Endothelial cell of umbilical vein (primary cell): Measurements from ENCODE around the gene RTN4IP1. TPM values are rescaled to one million over a fixed set of nuclear protein-coding genes. Genes with fewer than 3 reads are reported as not detected.

Source experiments
- BruUV-seq: library from RNA; stranded (reverse); fragments of 400-500 nt; replicated peaks from 2 replicates; lab custom pipeline; 2021; lab: Mats Ljungman, UMichigan
- CTCF ChIA-PET: fragments of 300-600, 350-600 bp; sonication (Branson Sonifier 250); formaldehyde crosslinking; loops from one replicate; lab custom pipeline; 2021; ENCODE audit warnings: antibody characterized with exemption, inconsistent platforms; lab: Charles Lee
- POLR2A ChIA-PET: fragments of 300-600, 350-600 bp; sonication (Branson Sonifier 250); formaldehyde crosslinking; loops from one replicate; lab custom pipeline; 2021; ENCODE audit warnings: antibody characterized with exemption, inconsistent platforms; lab: Charles Lee
- DNase-seq: peaks from one replicate; pipeline ENCODE4 v3.0.0-alpha.2; 2011; ENCODE audit warnings: low read depth, low spot score
- FAIRE-seq: peaks from 2 replicates; lab custom pipeline; 2011; peaks lifted over from hg19 to GRCh38; lab: Jason Lieb, UNC
- H2AFZ ChIP-seq: 2 replicates; pipeline ENCODE4 v1.6.0; 2012; ENCODE audit warnings: low read depth, low read length, control low read depth, inconsistent platforms
- H3K27ac ChIP-seq: 2 replicates; pipeline ENCODE4 v1.5.1; 2011; ENCODE audit warnings: low read depth, mild to moderate bottlenecking, control low read depth, low read length, moderate library complexity; ENCODE audit not compliant: insufficient read depth
- H3K27me3 ChIP-seq, 2 experiments: 2 replicates each; pipeline versions ENCODE4 v1.6.0 to v1.6.1; 2011; ENCODE audit warnings: low read length in 2 of 2, mixed read lengths in 1 of 2; ENCODE audit not compliant: control insufficient read depth in 2 of 2, insufficient read depth in 2 of 2
- H3K36me3 ChIP-seq, 2 experiments: 2 replicates in 1 of 2; 3 replicates in 1 of 2; pipeline ENCODE4 v1.5.1; 2011; ENCODE audit warnings: low read length in 2 of 2, mild to moderate bottlenecking in 1 of 2, moderate library complexity in 1 of 2; ENCODE audit not compliant: control insufficient read depth in 2 of 2, insufficient read depth in 2 of 2; ENCODE audit errors: extremely low read depth in 1 of 2
- H3K4me1 ChIP-seq: 3 replicates; pipeline ENCODE4 v1.5.1; 2011; ENCODE audit warnings: mild to moderate bottlenecking, low read length; ENCODE audit not compliant: control insufficient read depth, insufficient read depth; ENCODE audit errors: extremely low read depth
- H3K4me2 ChIP-seq: 2 replicates; pipeline ENCODE4 v1.6.1; 2011; ENCODE audit warnings: low read length, control low read depth, mixed read lengths; ENCODE audit not compliant: insufficient read depth
- H3K4me3 ChIP-seq, 3 experiments: fragments of 200-600 bp in 1 of 3; sonication (generic), shearing (Covaris generic) in 1 of 3; replicated peaks in 1 of 3; 2 replicates each; pipeline ENCODE4 v1.5.1; 2011 to 2016; ENCODE audit warnings: control low read depth in 3 of 3, low read length in 3 of 3, mild to moderate bottlenecking in 2 of 3, inconsistent platforms in 1 of 3, low read depth in 1 of 3, moderate library complexity in 1 of 3; ENCODE audit not compliant: insufficient read depth in 1 of 3
- H3K79me2 ChIP-seq: 2 replicates; pipeline ENCODE4 v1.6.0; 2012; ENCODE audit warnings: low read length, inconsistent platforms; ENCODE audit not compliant: control insufficient read depth, insufficient read depth
- H3K9ac ChIP-seq: replicated peaks from 2 replicates; pipeline ENCODE3; 2011; ENCODE audit warnings: low read length, control low read depth; ENCODE audit not compliant: insufficient read depth; ENCODE audit errors: extremely low read depth
- H3K9me1 ChIP-seq: replicated peaks from 3 replicates; pipeline ENCODE4 v1.6.0; 2011; ENCODE audit warnings: mild to moderate bottlenecking, low read length; ENCODE audit not compliant: control insufficient read depth, insufficient read depth; ENCODE audit errors: extremely low read depth
- H3K9me3 ChIP-seq: replicated peaks from 2 replicates; pipeline ENCODE4 v1.5.1; 2012; ENCODE audit warnings: low read length, inconsistent platforms; ENCODE audit not compliant: control insufficient read depth, insufficient read depth
- H4K20me1 ChIP-seq: replicated peaks from 2 replicates; pipeline ENCODE3; 2011; ENCODE audit warnings: mild to moderate bottlenecking, low read length; ENCODE audit not compliant: control insufficient read depth, insufficient read depth; ENCODE audit errors: extremely low read depth
- EZH2 ChIP-seq: IDR thresholded peaks from 2 replicates; pipeline ENCODE4 v1.6.1; 2012; ENCODE audit warnings: borderline replicate concordance, low read depth, mild to moderate bottlenecking, moderate library complexity, low read length, inconsistent platforms; ENCODE audit not compliant: severe bottlenecking
- FOS ChIP-seq: IDR thresholded peaks from 2 replicates; pipeline ENCODE4 v1.6.1; 2011; ENCODE audit warnings: mild to moderate bottlenecking, low read length, moderate library complexity, borderline replicate concordance; ENCODE audit not compliant: insufficient read depth
- GATA2 ChIP-seq: IDR thresholded peaks from 2 replicates; pipeline ENCODE4 v1.7.0; 2011; ENCODE audit warnings: low read depth, mild to moderate bottlenecking, moderate library complexity, mixed read lengths, low read length; ENCODE audit not compliant: insufficient read length, insufficient read depth
- JUN ChIP-seq: IDR thresholded peaks from 2 replicates; pipeline ENCODE4 v1.6.1; 2011; ENCODE audit warnings: borderline replicate concordance, low read depth; ENCODE audit not compliant: insufficient read length, insufficient read depth
- MYC ChIP-seq: IDR thresholded peaks from one replicate; pipeline ENCODE4 v1.6.1; 2011; ENCODE audit warnings: mild to moderate bottlenecking, low read depth, low read length
- POLR2A ChIP-seq: IDR thresholded peaks from 2 replicates; pipeline ENCODE4 v1.6.1; 2012; ENCODE audit warnings: low read depth, mild to moderate bottlenecking, control low read depth, low read length
- POLR2AphosphoS5 ChIP-seq: IDR thresholded peaks from 2 replicates; pipeline ENCODE4 v1.6.1; 2012; ENCODE audit warnings: low read depth, mild to moderate bottlenecking, control low read depth, low read length, moderate library complexity; ENCODE audit not compliant: insufficient read depth
- dilution Hi-C: fragments of 300-500 bp; cut with MboI; formaldehyde crosslinking; loops from one replicate; pipeline ENCODE4 v1.15.0; 2019; ENCODE audit warnings: low sequenced_read_pairs; ENCODE audit not compliant: extremely low pct_ligation_motif_present
- intact Hi-C: fragments of 100-400 bp; cut with micrococcal nuclease; formaldehyde crosslinking; loops from one replicate; pipeline ENCODE4 v1.10.0; 2022
- polyA plus RNA-seq, 4 experiments: library from polyadenylated mRNA; depleted of rRNA in 3 of 4; stranded (reverse) in 3 of 4; unstranded in 1 of 4; fragments of >200 nt; gene quantifications; 2 replicates each; pipeline versions ENCODE4 v1.2.1 to v1.2.3, GENCODE V29; 2011 to 2012; ENCODE audit warnings: missing spikeins in 1 of 4
- total RNA-seq: library from RNA; stranded (reverse); gene quantifications from 2 replicates; pipeline ENCODE4 v1.2.3, GENCODE V29; 2021
- TF ChIP-seq, protein P1 (sequence below), 2 donors: IDR thresholded peaks; 1 replicate in 1 of 2; 2 replicates in 1 of 2; pipeline ENCODE4 v1.5.1; 2011; ENCODE audit warnings: low read length in 2 of 2, mild to moderate bottlenecking in 2 of 2, moderate library complexity in 2 of 2, control low read depth in 1 of 2, inconsistent platforms in 1 of 2, low read depth in 1 of 2; ENCODE audit not compliant: insufficient read depth in 1 of 2; ENCODE audit errors: extremely low read depth in 1 of 2
- TF ChIP-seq, protein P2 (sequence below): IDR thresholded peaks from 2 replicates; pipeline ENCODE4 v1.6.1; 2011; ENCODE audit not compliant: insufficient read depth, insufficient read length

The RTN4IP1 gene
- total and polyA plus RNA-seq, 2 donors (not counting 3 experiments of a cell fraction or from before 2014, with no cell fraction given) = 3.9 to 5.4 TPM

DNA sequence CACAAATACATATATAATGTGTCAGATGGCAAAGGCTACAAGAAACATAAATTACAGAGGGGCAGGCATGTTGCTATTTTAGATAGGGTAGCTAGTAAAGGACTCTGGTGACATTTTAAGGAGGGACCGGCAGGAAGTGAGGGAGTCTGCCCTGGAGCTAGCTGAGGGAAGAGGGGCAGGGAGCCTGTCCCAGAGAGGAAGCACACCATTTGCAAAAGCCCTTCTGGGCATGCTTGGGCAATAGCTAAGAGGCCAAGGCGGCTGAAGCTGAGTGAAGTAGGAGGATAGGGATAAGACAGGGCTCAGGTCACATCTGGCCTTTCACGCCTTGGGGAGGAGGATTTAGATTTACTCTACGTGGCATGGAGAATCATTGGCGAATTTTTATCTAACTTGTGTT is 96.2 kb downstream of the RTN4IP1 start:
- no peak overlapping the region for H3K4me3 ChIP-seq
- no peak overlapping the region for H3K27ac ChIP-seq
- H3K9me1 ChIP-seq = no peaks in the 10 kb centered on the region
- no peaks in the 10 kb centered on the region for H3K9me3 ChIP-seq
- dilution Hi-C loops = no loop called here
- H4K20me1 ChIP-seq = no peaks in the 10 kb centered on the region
- H3K36me3 ChIP-seq = no peaks in the 10 kb centered on the region
- no peak overlapping the region for H3K4me2 ChIP-seq
- no peak overlapping the region for H2AFZ ChIP-seq
- no peak for DNase-seq
- TF ChIP-seq, protein P1, sequence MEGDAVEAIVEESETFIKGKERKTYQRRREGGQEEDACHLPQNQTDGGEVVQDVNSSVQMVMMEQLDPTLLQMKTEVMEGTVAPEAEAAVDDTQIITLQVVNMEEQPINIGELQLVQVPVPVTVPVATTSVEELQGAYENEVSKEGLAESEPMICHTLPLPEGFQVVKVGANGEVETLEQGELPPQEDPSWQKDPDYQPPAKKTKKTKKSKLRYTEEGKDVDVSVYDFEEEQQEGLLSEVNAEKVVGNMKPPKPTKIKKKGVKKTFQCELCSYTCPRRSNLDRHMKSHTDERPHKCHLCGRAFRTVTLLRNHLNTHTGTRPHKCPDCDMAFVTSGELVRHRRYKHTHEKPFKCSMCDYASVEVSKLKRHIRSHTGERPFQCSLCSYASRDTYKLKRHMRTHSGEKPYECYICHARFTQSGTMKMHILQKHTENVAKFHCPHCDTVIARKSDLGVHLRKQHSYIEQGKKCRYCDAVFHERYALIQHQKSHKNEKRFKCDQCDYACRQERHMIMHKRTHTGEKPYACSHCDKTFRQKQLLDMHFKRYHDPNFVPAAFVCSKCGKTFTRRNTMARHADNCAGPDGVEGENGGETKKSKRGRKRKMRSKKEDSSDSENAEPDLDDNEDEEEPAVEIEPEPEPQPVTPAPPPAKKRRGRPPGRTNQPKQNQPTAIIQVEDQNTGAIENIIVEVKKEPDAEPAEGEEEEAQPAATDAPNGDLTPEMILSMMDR (IDR thresholded peaks at IDR 0.05; ENCODE audit: extremely low read depth in 1 of 2, insufficient read depth in 1 of 2, low read depth in 1 of 2, low read length in 2 of 2) = no peak
- TF ChIP-seq POLR2A (no peak), GATA2 (no peak), JUN (no peak), FOS (no peak), POLR2AphosphoS5 (no peak), MYC (no peak), EZH2 (no peak)
- TF ChIP-seq, protein P2, sequence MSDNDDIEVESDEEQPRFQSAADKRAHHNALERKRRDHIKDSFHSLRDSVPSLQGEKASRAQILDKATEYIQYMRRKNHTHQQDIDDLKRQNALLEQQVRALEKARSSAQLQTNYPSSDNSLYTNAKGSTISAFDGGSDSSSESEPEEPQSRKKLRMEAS = no peak
- H3K4me1 ChIP-seq = peaks cover 29% of the 10 kb centered on the region
- no peak for FAIRE-seq
- H3K9ac ChIP-seq = no peak overlapping the region
- H3K79me2 ChIP-seq = no peaks in the 10 kb centered on the region
- no peaks in the 10 kb centered on the region for H3K27me3 ChIP-seq
- intact Hi-C loops = no loop called here
- BruUV-seq = no TSS peak
- CTCF ChIA-PET = interaction anchor here (1.0 to 1.8 kb wide), 2 partner anchors 21 to 33 kb away, joined by 4 to 7 read pairs; no protein-coding TSS in a partner anchor
- POLR2A ChIA-PET = no interaction called here
